Stimulated activated CD4-positive, alpha-beta T cell treated with anti-CD3 and anti-CD28 coated beads, Interleukin-2, amount 100 ng/mL, for 48 hours (primary cell): Measurements from ENCODE around the gene LENG8.
A peak's percentile ranks its signal among the peaks of the same experiment; 100 is the strongest.
"Not testable (repeated sequence)": the region's sequence is repeated elsewhere in the genome, so short reads cannot be mapped to it uniquely, and the experiment has no call there.

Source experiments
- DNase-seq, 2 donors: peaks; one replicate each; pipeline ENCODE4 v3.0.0-alpha.2; 2020

The LENG8 gene

GRCh38 chr19:54446349-54446748 lies 2.6 kb upstream of the LENG8 start:
- not testable (repeated sequence) for DNase-seq

- DNase-seq: peak; percentile 30 to 38
Measured at GRCh38 chr19:54448040-54448773, 792 bp upstream of the LENG8 start.

GRCh38 chr19:54449701-54450069 lies 686 bp downstream of the LENG8 start:
- DNase-seq: peak in 1 of 2 donors; percentile 25

GRCh38 chr19:54451331-54451871 lies 2.4 kb downstream of the LENG8 start:
- no peak for DNase-seq

GRCh38 chr19:54451997-54452396 lies 3.0 kb downstream of the LENG8 start:
- no peak for DNase-seq

- DNase-seq: no peak
Measured at GRCh38 chr19:54452626-54453025, 3.6 kb downstream of the LENG8 start.

GRCh38 chr19:54453921-54454780 lies 5.2 kb downstream of the LENG8 start:
- no peak for DNase-seq

GRCh38 chr19:54454781-54455675 lies 6.0 kb downstream of the LENG8 start:
- DNase-seq: no peak

- no peak for DNase-seq
Measured at GRCh38 chr19:54455786-54456422, 6.9 kb downstream of the LENG8 start.

- no peak for DNase-seq
Measured at GRCh38 chr19:54456423-54457373, 7.7 kb downstream of the LENG8 start.

- DNase-seq: no peak
Measured at GRCh38 chr19:54457773-54458647, 9.0 kb downstream of the LENG8 start.

- DNase-seq: no peak
Measured at GRCh38 chr19:54458648-54459281, 9.8 kb downstream of the LENG8 start.

GRCh38 chr19:54459282-54460229 lies 10.6 kb downstream of the LENG8 start:
- DNase-seq: no peak

- DNase-seq: no peak
Measured at GRCh38 chr19:54460230-54461005, 11.4 kb downstream of the LENG8 start.

- no peak for DNase-seq
Measured at GRCh38 chr19:54461210-54461609, 12.2 kb downstream of the LENG8 start.

GRCh38 chr19:54461613-54462012 lies 12.6 kb downstream of the LENG8 start:
- no peak for DNase-seq

- DNase-seq: no peak
Measured at GRCh38 chr19:54462047-54462654, 13.2 kb downstream of the LENG8 start.
